ENCODE data around the gene CYP21A2.
"Not testable (repeated sequence)": the region's sequence is repeated elsewhere in the genome, so short reads cannot be mapped to it uniquely, and the experiment has no call there.

CYP21A2 gene

DNA sequence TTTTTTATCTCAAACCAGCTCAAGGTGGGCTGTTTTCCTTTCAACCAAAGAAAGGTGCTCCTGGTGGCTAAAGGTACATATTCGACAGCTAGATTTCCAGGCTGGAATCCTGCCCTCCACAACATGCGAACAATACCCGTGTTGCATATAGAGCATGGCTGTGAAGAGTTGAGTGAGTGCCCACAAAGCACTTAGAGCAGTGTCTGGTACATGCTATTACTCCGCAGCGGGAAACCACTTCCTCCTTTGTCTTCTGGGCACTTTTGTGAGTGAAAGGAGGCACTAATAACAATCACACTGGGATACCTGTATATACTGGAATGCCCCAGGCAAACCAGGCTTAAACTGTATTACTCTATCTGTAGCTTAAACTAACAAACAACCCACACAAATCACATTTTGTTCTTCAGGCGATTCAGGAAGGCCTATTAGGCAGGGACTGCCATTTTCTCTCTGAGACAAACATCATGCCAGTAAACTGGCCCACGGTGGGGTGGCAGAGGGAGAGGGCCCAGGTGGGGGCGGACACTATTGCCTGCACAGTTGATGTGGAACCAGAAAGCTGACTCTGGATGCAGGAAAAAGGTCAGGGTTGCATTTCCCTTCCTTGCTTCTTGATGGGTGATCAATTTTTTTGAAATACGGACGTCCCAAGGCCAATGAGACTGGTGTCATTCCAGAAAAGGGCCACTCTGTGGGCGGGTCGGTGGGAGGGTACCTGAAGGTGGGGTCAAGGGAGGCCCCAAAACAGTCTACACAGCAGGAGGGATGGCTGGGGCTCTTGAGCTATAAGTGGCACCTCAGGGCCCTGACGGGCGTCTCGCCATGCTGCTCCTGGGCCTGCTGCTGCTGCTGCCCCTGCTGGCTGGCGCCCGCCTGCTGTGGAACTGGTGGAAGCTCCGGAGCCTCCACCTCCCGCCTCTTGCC is at the start of gene CYP21A2:
TSS of gene CYP21A2 (plus strand) at position 818 of the 927 bp plus-strand sequence. CDS start at position 826, 8 bp downstream.
- not testable (repeated sequence) for FAIRE-seq

DNA sequence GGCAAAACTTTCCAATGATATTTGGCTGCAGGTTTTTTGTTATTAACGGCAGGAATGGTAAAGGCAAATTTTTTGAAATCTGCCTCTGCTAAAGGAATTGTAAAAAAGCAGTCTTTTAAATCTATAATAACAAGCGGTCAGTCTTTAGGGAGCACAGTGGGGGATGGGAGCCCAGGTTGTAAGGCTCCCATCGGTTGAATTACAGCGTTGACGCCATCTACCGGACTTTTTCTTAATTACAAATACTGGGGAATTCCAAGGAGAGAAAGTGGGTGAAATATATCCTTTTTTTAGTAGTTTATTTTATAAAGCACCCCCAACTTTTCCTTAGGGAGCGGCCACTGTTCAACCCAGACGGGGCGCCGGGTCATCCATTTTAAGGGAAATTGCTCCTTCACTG is 48.9 kb upstream of the CYP21A2 start:
- not testable (repeated sequence) for FAIRE-seq

DNA sequence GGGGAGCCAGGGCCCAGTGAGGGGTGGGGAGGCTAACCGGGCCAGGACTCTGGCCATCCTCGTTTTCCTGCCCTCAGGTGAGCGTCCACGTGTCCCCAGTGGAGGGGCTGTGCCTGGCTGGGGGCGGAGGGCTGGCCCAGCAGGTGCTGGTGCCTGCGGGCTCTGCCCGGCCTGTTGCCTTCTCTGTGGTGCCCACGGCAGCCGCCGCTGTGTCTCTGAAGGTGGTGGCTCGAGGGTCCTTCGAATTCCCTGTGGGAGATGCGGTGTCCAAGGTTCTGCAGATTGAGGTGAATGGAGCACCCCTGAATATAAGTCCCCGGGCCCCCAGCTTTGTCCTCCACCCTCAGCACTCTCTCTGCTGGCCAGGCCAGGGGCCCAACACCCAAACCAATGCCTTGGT is 43.8 kb upstream of the CYP21A2 start:
- FAIRE-seq, result not testable (repeated sequence)

DNA sequence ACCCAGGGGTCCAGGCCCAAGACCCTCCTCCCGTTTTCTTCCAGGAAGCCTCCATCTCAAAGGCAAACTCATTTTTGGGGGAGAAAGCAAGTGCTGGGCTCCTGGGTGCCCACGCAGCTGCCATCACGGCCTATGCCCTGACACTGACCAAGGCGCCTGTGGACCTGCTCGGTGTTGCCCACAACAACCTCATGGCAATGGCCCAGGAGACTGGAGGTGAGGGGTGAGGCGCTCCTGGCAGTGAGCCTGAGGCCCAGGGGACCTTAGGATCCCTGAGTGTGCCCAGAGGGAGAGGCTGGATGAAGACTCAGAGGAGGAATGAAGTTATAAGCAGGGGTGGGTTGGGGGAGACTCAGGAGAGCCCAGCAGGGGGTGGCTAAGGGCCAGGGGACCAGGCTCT is 41.8 kb upstream of the CYP21A2 start:
- FAIRE-seq, result not testable (repeated sequence)

DNA sequence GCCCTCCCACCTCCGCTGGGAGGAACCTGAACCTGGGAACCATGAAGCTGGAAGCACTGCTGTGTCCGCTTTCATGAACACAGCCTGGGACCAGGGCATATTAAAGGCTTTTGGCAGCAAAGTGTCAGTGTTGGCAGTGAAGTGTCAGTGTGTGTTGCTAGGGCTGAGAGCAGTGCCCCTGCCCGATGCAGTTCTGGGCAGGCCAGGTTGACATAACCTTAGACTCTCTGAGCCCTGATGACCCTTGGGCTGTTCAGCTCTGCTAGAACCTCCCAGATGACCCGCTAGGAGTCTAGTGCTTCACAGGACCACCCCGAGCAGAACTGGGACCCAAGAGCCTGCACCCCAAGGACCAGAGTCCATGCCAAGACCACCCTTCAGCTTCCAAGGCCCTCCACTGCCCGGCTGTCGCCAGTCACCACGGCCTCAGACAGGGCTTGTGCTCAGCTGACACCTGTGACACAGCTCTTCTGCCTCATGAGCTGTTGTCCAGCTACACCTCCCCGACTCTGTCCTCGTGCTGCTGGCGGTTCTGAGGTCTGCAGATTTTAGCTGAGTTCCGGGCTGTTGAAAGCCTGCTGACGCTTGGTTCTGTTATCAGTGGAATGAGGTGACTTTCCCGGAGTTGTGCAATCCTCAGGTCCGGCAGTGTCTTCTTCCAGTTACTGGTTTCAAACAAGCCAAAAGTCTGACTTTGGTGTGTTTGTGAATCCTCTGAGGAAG is 35.5 kb upstream of the CYP21A2 start:
- not testable (repeated sequence) for FAIRE-seq

- FAIRE-seq, result not testable (repeated sequence)
Observed at GRCh38 chr6:32003301-32003700, 34.9 kb upstream of the CYP21A2 start.

DNA sequence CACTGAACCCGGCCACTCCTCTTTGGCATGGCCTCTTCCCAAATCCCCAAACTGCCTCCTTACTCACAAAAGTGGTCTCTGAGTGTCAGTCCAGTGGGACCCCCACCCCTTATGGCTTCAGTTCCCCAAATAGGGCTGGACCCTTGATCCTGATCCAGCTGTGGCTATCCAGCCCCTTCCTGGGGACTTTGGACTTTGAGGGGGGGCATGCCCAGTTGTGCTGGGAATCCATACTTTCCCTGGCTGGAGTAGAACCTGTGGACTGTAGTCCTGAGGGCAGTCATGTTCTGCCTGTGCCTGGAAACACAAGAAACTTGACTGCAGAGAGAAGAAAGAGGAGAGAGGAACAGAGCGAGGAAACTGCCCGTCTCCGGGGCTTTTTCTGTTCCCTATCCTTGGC is 33.8 kb upstream of the CYP21A2 start:
- FAIRE-seq, result not testable (repeated sequence)

DNA sequence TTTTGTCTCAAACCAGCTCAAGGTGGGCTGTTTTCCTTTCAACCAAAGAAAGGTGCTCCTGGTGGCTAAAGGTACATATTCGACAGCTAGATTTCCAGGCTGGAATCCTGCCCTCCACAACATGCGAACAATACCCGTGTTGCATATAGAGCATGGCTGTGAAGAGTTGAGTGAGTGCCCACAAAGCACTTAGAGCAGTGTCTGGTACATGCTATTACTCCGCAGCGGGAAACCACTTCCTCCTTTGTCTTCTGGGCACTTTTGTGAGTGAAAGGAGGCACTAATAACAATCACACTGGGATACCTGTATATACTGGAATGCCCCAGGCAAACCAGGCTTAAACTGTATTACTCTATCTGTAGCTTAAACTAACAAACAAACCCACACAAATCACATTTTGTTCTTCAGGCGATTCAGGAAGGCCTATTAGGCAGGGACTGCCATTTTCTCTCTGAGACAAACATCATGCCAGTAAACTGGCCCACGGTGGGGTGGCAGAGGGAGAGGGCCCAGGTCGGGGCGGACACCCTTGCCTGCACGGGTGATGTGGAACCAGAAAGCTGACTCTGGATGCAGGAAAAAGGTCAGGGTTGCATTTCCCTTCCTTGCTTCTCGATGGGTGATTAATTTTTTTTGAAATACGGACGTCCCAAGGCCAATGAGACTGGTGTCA is 33.2 kb upstream of the CYP21A2 start:
- not testable (repeated sequence) for FAIRE-seq

DNA sequence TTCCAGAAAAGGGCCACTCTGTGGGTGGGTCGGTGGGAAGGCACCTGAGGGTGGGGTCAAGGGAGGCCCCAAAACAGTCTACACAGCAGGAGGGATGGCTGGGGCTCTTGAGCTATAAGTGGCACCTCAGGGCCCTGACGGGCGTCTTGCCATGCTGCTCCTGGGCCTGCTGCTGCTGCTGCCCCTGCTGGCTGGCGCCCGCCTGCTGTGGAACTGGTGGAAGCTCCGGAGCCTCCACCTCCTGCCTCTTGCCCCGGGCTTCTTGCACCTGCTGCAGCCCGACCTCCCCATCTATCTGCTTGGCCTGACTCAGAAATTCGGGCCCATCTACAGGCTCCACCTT is 32.7 kb upstream of the CYP21A2 start:
- not testable (repeated sequence) for FAIRE-seq

- not testable (repeated sequence) for FAIRE-seq
Observed at GRCh38 chr6:32005991-32006529, 32.2 kb upstream of the CYP21A2 start.

- not testable (repeated sequence) for FAIRE-seq
Observed at GRCh38 chr6:32007086-32007485, 31.1 kb upstream of the CYP21A2 start.

DNA sequence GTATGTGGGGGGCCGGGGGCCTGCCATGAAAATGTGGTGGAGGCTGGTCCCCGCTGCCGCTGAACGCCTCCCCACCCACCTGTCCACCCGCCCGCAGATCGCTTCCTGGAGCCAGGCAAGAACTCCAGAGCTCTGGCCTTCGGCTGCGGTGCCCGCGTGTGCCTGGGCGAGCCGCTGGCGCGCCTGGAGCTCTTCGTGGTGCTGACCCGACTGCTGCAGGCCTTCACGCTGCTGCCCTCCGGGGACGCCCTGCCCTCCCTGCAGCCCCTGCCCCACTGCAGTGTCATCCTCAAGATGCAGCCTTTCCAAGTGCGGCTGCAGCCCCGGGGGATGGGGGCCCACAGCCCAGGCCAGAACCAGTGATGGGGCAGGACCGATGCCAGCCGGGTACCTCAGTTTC is 30.2 kb upstream of the CYP21A2 start:
- not testable (repeated sequence) for FAIRE-seq

DNA sequence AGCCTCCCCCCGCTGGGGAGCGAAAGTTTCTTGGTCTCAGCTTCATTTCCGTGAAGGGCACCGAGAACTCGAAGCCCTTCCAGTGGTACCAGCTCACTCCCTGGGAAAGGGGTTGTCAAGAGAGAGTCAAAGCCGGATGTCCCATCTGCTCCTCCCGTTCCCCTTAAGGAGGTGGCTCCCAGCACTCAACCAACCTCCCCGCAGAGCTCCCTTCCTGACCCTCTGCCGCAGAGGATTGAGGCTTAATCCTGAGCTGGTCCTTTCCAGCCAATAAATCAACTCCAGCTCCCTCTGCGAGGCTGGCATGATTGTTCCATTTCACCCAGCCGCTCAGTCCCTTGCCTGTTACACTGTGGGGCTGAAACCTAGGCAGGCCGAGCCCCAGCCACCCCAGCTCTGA is 29.6 kb upstream of the CYP21A2 start:
- not testable (repeated sequence) for FAIRE-seq

DNA sequence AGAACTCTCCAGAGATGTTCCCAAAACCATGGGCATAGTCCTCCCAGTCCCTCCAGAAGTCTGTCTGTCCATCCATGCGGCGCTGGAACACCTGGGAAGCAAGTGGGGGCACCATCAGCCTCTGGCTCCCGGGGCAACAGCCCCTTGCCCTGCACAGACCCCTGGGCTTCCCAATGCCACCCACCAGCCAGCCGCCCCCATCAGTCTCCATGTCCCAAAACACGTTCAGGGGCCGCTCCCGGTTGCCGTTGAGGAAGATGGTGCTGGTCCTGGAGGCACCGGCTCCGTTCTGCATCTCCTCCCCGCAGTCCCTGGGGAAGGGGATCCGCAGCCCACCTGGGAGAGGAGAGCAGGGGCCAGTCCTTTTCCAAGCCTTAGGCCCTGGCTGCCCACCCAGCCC is 28.7 kb upstream of the CYP21A2 start:
- not testable (repeated sequence) for FAIRE-seq

- FAIRE-seq, result not testable (repeated sequence)
Observed at GRCh38 chr6:32010856-32011530, 27.2 kb upstream of the CYP21A2 start.

DNA sequence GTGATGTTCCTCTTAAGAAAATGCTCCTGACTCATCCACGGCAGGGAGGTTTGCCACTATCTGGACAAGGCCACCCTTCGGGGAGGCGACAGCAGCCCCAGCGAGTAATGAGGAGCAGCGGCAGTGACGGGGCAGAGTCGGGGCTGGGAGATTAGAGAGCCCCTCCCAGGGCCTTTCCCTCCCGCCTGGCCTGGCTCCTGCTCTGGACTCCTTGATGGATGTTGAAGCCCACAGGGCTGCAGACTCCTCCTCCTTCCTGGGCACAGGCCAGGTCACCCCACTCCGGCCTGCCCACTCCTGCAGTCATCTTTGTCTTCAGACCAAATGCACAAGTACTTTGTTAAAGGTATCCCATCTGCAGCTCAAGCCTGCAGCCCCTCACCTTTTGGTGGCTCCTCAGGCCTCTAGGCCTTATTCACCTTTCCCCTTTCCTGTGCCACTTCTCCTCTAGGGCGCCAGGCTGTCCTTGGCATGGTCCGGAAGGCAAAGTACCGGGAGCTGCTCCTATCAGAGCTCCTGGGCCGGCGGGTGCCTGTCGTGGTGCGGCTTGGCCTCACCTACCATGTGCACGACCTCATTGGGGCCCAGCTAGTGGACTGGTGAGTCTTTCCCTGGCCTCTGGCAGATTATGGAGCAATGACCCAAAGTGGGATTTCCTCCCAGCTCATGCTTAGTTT is 25.1 kb upstream of the CYP21A2 start:
- not testable (repeated sequence) for FAIRE-seq

- not testable (repeated sequence) for FAIRE-seq
Observed at GRCh38 chr6:32013738-32014137, 24.5 kb upstream of the CYP21A2 start.

GRCh38 chr6:32014547-32014946 is 23.7 kb upstream of the CYP21A2 start, which contains the start of gene C4B:
TSS of gene C4B (plus strand) at chr6:32014795. CDS start at chr6:32014846, 51 bp downstream.
- not testable (repeated sequence) for FAIRE-seq

GRCh38 chr6:32022100-32022499 is 16.1 kb upstream of the CYP21A2 start:
- FAIRE-seq, result not testable (repeated sequence)

DNA sequence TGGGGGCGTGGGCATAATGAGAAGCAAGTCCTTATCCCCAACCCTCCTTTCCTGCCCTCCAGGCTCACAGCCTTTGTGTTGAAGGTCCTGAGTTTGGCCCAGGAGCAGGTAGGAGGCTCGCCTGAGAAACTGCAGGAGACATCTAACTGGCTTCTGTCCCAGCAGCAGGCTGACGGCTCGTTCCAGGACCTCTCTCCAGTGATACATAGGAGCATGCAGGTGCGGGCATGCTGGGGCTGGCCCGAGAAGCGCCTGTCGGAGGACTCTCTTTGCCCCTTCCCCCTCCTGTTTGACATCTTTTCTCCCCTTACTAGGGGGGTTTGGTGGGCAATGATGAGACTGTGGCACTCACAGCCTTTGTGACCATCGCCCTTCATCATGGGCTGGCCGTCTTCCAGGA is 9.6 kb upstream of the CYP21A2 start:
- FAIRE-seq, result not testable (repeated sequence)

DNA sequence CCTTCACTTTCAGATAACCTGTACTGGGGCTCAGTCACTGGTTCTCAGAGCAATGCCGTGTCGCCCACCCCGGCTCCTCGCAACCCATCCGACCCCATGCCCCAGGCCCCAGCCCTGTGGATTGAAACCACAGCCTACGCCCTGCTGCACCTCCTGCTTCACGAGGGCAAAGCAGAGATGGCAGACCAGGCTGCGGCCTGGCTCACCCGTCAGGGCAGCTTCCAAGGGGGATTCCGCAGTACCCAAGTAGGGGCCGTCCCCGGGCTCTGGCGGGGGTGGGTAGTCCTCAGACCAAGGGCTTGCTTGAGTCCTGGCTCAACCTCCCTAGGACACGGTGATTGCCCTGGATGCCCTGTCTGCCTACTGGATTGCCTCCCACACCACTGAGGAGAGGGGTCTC is 8.7 kb upstream of the CYP21A2 start:
- not testable (repeated sequence) for FAIRE-seq

Data from endometrium (tissue), 2 donors.